ENCODE data around the gene ATOH8. TPM values are rescaled to one million over a fixed set of nuclear protein-coding genes. Genes with fewer than 3 reads are reported as not detected.
A peak's percentile ranks its signal among the peaks of the same experiment; 100 is the strongest.

ATOH8 gene
- polyA plus RNA-seq, 4 donors = 14.2 to 18.6 (median 16.7) TPM

GRCh38 chr2:85718009-85718391 lies 35.8 kb upstream of the ATOH8 start:
- no peak for DNase-seq (ENCODE audit: low read depth in 4 of 4, low spot score in 2 of 4)

GRCh38 chr2:85718885-85719492 lies 34.8 kb upstream of the ATOH8 start:
- DNase-seq (ENCODE audit: low read depth in 4 of 4, low spot score in 2 of 4) = no peak

- DNase-seq (ENCODE audit: low read depth in 4 of 4, low spot score in 2 of 4) = no peak
Observed at GRCh38 chr2:85719609-85720240, 34.1 kb upstream of the ATOH8 start.

- no peak for DNase-seq (ENCODE audit: low read depth in 4 of 4, low spot score in 2 of 4)
Observed at GRCh38 chr2:85720533-85720932, 33.3 kb upstream of the ATOH8 start.

GRCh38 chr2:85721641-85722040 lies 32.1 kb upstream of the ATOH8 start:
- DNase-seq (ENCODE audit: low read depth in 4 of 4, low spot score in 2 of 4) = no peak

- no peak for DNase-seq (ENCODE audit: low read depth in 4 of 4, low spot score in 2 of 4)
Observed at GRCh38 chr2:85722519-85722918, 31.3 kb upstream of the ATOH8 start.

GRCh38 chr2:85723707-85724360 lies 30.0 kb upstream of the ATOH8 start:
- no peak for DNase-seq (ENCODE audit: low read depth in 4 of 4, low spot score in 2 of 4)

- DNase-seq (ENCODE audit: low read depth in 4 of 4, low spot score in 2 of 4) = no peak
Observed at GRCh38 chr2:85724731-85725181, 29.0 kb upstream of the ATOH8 start.

GRCh38 chr2:85725451-85725850 lies 28.3 kb upstream of the ATOH8 start:
- no peak for DNase-seq (ENCODE audit: low read depth in 4 of 4, low spot score in 2 of 4)

- no peak for DNase-seq (ENCODE audit: low read depth in 4 of 4, low spot score in 2 of 4)
Observed at GRCh38 chr2:85727798-85728197, 26.0 kb upstream of the ATOH8 start.

GRCh38 chr2:85728342-85728741 lies 25.4 kb upstream of the ATOH8 start:
- DNase-seq (ENCODE audit: low read depth in 4 of 4, low spot score in 2 of 4) = no peak

- peak in 2 of 4 donors; percentile 67 to 77 for DNase-seq (ENCODE audit: low read depth in 4 of 4, low spot score in 2 of 4)
Observed at GRCh38 chr2:85728883-85729824, 24.6 kb upstream of the ATOH8 start.

GRCh38 chr2:85729825-85730510 lies 23.8 kb upstream of the ATOH8 start:
- no peak for DNase-seq (ENCODE audit: low read depth in 4 of 4, low spot score in 2 of 4)

- no peak for DNase-seq (ENCODE audit: low read depth in 4 of 4, low spot score in 2 of 4)
Observed at GRCh38 chr2:85730686-85731230, 23.0 kb upstream of the ATOH8 start.

GRCh38 chr2:85731606-85732005 lies 22.2 kb upstream of the ATOH8 start:
- DNase-seq (ENCODE audit: low read depth in 4 of 4, low spot score in 2 of 4) = no peak

GRCh38 chr2:85732467-85733120 lies 21.2 kb upstream of the ATOH8 start:
- DNase-seq (ENCODE audit: low read depth in 4 of 4, low spot score in 2 of 4) = no peak

- no peak for DNase-seq (ENCODE audit: low read depth in 4 of 4, low spot score in 2 of 4)
Observed at GRCh38 chr2:85733121-85733960, 20.4 kb upstream of the ATOH8 start.

- no peak for DNase-seq (ENCODE audit: low read depth in 4 of 4, low spot score in 2 of 4)
Observed at GRCh38 chr2:85734015-85734414, 19.8 kb upstream of the ATOH8 start.
